Measurements from ENCODE around the gene CYP4A11. TPM values are rescaled to one million over a fixed set of nuclear protein-coding genes. Genes with fewer than 3 reads are reported as not detected.
"Not testable (repeated sequence)": the region's sequence is repeated elsewhere in the genome, so short reads cannot be mapped to it uniquely, and the experiment has no call there.

CYP4A11 gene
- total RNA-seq, 3 donors from 2014 or later (not counting 1 experiment from before 2014, with no cell fraction given) = not detected

DNA sequence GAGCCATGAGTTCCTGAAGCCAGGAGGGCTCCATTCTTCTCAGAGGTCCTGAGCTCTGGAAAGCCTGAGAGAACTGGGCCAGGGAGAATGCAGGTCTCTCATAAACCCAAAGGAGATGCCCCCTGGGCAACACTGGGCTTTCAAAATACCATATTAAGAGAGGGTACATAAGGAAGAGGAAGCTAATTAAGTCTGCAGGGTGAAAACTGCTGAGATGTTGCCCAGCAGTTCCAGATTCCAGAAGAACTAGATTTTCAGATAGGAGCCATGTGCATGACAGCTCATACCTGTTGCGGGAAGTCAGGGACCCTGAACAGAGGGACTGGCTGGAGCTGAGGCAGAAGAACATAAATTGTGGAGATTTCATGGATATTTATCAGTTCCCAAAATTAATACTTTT lies 40.9 kb downstream of the CYP4A11 start:
- no peak overlapping the region for H3K27ac Mint-ChIP-seq
- no peaks in the 10 kb centered on the region for H3K4me1 ChIP-seq (ENCODE audit: control insufficient read depth, insufficient read depth, low read length)
- H3K9me3 Mint-ChIP-seq = peaks cover 3 to 10% of the 10 kb centered on the region in 2 donors
- no peaks in the 10 kb centered on the region for H3K36me3 Mint-ChIP-seq
- no peaks in the 10 kb centered on the region for H3K9me3 ChIP-seq (ENCODE audit: control insufficient read depth, insufficient read depth, low read length)
- H3K4me1 Mint-ChIP-seq = no peaks in the 10 kb centered on the region
- no peak for DNase-seq
- WGBS (ENCODE audit: insufficient coverage) = 100% methylated on average over 1 of the region's 1 CpG
- peaks cover 5 to 6% of the 10 kb centered on the region in 2 donors for H3K27me3 Mint-ChIP-seq (ENCODE audit: low read depth in 2 of 2)
- H3K27me3 ChIP-seq (ENCODE audit: control insufficient read depth, insufficient read depth, low read length) = no peaks in the 10 kb centered on the region
- no peak overlapping the region for H3K27ac ChIP-seq (ENCODE audit: low read length)
- ATAC-seq = no peak
- no peak overlapping the region for H3K4me3 Mint-ChIP-seq
- TF ChIP-seq, protein P1, sequence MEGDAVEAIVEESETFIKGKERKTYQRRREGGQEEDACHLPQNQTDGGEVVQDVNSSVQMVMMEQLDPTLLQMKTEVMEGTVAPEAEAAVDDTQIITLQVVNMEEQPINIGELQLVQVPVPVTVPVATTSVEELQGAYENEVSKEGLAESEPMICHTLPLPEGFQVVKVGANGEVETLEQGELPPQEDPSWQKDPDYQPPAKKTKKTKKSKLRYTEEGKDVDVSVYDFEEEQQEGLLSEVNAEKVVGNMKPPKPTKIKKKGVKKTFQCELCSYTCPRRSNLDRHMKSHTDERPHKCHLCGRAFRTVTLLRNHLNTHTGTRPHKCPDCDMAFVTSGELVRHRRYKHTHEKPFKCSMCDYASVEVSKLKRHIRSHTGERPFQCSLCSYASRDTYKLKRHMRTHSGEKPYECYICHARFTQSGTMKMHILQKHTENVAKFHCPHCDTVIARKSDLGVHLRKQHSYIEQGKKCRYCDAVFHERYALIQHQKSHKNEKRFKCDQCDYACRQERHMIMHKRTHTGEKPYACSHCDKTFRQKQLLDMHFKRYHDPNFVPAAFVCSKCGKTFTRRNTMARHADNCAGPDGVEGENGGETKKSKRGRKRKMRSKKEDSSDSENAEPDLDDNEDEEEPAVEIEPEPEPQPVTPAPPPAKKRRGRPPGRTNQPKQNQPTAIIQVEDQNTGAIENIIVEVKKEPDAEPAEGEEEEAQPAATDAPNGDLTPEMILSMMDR (IDR thresholded peaks at IDR 0.05) = no peak
- intact Hi-C loops (cut with micrococcal nuclease) = no loop called here
- H3K36me3 ChIP-seq (ENCODE audit: control insufficient read depth, insufficient read depth, low read length) = no peaks in the 10 kb centered on the region
- no peak overlapping the region for H3K4me3 ChIP-seq (ENCODE audit: low read length)

DNA sequence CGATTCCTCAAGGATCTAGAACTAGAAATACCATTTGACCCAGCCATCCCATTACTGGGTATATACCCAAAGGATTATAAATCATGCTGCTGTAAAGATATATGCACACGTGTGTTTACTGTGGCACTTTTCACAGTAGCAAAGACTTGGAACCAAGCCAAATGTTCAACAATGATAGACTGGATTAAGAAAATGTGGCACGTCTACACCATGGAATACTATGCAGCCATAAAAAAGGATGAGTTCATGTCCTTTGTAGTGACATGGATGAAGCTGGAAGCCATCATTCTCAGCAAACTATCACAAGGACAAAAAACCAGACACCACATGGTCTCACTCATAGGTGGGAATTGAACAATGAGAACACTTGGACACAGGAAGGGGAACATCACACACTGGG lies 59.6 kb downstream of the CYP4A11 start:
- not testable (repeated sequence) for H3K36me3 Mint-ChIP-seq, DNase-seq
- 90% methylated on average over 1 of the region's 3 CpGs for WGBS (ENCODE audit: insufficient coverage)

More for the DNA sequence above, 59.6 kb downstream of the CYP4A11 start:
- H3K27ac Mint-ChIP-seq; H3K9me3 Mint-ChIP-seq; intact Hi-C loops (cut with micrococcal nuclease); H3K27me3 ChIP-seq (ENCODE audit: control insufficient read depth, insufficient read depth, low read length); H3K4me1 Mint-ChIP-seq; H3K36me3 ChIP-seq (ENCODE audit: control insufficient read depth, insufficient read depth, low read length); ATAC-seq; H3K4me1 ChIP-seq (ENCODE audit: control insufficient read depth, insufficient read depth, low read length); H3K27ac ChIP-seq (ENCODE audit: low read length); H3K27me3 Mint-ChIP-seq (ENCODE audit: low read depth in 2 of 2); H3K4me3 Mint-ChIP-seq; H3K4me3 ChIP-seq (ENCODE audit: low read length); H3K9me3 ChIP-seq (ENCODE audit: control insufficient read depth, insufficient read depth, low read length): not testable (repeated sequence)

Other genes starting within 250 kb of the CYP4A11 start
- 100 to 1,000 TPM in 2 of 3 donors, 10 to 100 TPM in 1; 77.7 to 130 (median 119) TPM for gene EFCAB14, start 222.4 kb downstream of the CYP4A11 start, total RNA-seq
- not detected for gene CYP4B1, start 142.4 kb downstream of the CYP4A11 start, total RNA-seq
- gene CYP4X1, start 82.2 kb upstream of the CYP4A11 start, total RNA-seq = not detected
- gene CYP4Z1, start 125.8 kb upstream of the CYP4A11 start, total RNA-seq = not detected
- not detected for gene CYP4A22, start 196.0 kb upstream of the CYP4A11 start, total RNA-seq
- gene PDZK1IP1, start 248.6 kb upstream of the CYP4A11 start, total RNA-seq = under 1 TPM in 1 of 3 donors, not detected in 2; 0.54 TPM

Data from natural killer cell (primary cell).